Mucosa of stomach (tissue), 1 donor: Measurements from ENCODE around the gene PAX7.

ENCODE experiments used
- H3K27me3 ChIP-seq: one replicate; pipeline ENCODE4 v1.7.0; 2013; ENCODE audit warnings: mild to moderate bottlenecking, low read length; ENCODE audit not compliant: control insufficient read depth, insufficient read depth
- H3K36me3 ChIP-seq: one replicate; pipeline ENCODE4 v1.7.0; 2013; ENCODE audit warnings: low read length; ENCODE audit not compliant: control insufficient read depth, insufficient read depth
- H3K4me1 ChIP-seq: one replicate; pipeline ENCODE4 v1.7.0; 2013; ENCODE audit warnings: mild to moderate bottlenecking, low read length; ENCODE audit not compliant: control insufficient read depth, insufficient read depth
- H3K4me3 ChIP-seq: one replicate; pipeline ENCODE4 v1.7.0; 2013; ENCODE audit warnings: low read length
- H3K9ac ChIP-seq: one replicate; pipeline ENCODE4 v1.7.0; 2013; ENCODE audit warnings: mild to moderate bottlenecking, low read length, moderate library complexity
- H3K9me3 ChIP-seq: one replicate; pipeline ENCODE4 v1.7.0; 2013; ENCODE audit warnings: mild to moderate bottlenecking, low read length, moderate library complexity; ENCODE audit not compliant: control insufficient read depth
- donor health status: Pancreatic carcinoma.

Gene PAX7

GRCh38 chr1:18794051-18794450, 163.4 kb downstream of the PAX7 start:
- no peaks in the 10 kb centered on the region for H3K4me1 ChIP-seq
- no peak overlapping the region for H3K9ac ChIP-seq
- no peaks in the 10 kb centered on the region for H3K36me3 ChIP-seq
- no peak overlapping the region for H3K4me3 ChIP-seq
- peaks cover 10% of the 10 kb centered on the region for H3K27me3 ChIP-seq
- no peaks in the 10 kb centered on the region for H3K9me3 ChIP-seq

GRCh38 chr1:18794561-18794960, 163.9 kb downstream of the PAX7 start:
- H3K27me3 ChIP-seq: peaks cover 12% of the 10 kb centered on the region
- no peaks in the 10 kb centered on the region for H3K9me3 ChIP-seq
- H3K4me3 ChIP-seq: no peak overlapping the region
- H3K9ac ChIP-seq: no peak overlapping the region
- no peaks in the 10 kb centered on the region for H3K4me1 ChIP-seq
- H3K36me3 ChIP-seq: no peaks in the 10 kb centered on the region

- Histone ChIP-seq H3K27me3 (peaks cover 12% of the 10 kb centered on the region), H3K9me3 (no peaks in the 10 kb centered on the region), H3K4me1 (no peaks in the 10 kb centered on the region), H3K9ac (no peak overlapping the region), H3K36me3 (no peaks in the 10 kb centered on the region), H3K4me3 (no peak overlapping the region)
Measured at GRCh38 chr1:18795002-18795689, 164.5 kb downstream of the PAX7 start.

- Histone ChIP-seq H3K36me3 (no peaks in the 10 kb centered on the region), H3K9ac (no peak overlapping the region), H3K4me3 (no peak overlapping the region), H3K9me3 (no peaks in the 10 kb centered on the region), H3K27me3 (peaks cover 12% of the 10 kb centered on the region), H3K4me1 (no peaks in the 10 kb centered on the region)
Measured at GRCh38 chr1:18796950-18797349, 166.3 kb downstream of the PAX7 start.
